A673 (cell line): Measurements from ENCODE around the gene FZD10.

ENCODE experiments used
- CTCF ChIP-seq: fragments of 300-800, 200-600 bp; sonication (generic); conservative IDR thresholded peaks from 2 replicates; pipeline ENCODE4 v1.5.1; 2017; ENCODE audit warnings: low read depth, mild to moderate bottlenecking, antibody characterized with exemption, low read length, moderate library complexity, mixed read lengths
- EZH2 ChIP-seq: fragments of 200-600 bp; sonication (generic); IDR thresholded peaks from 2 replicates; pipeline ENCODE4 v1.6.1; 2017; ENCODE audit warnings: borderline replicate concordance, low read depth, mild to moderate bottlenecking, mixed read lengths, antibody characterized with exemption, low read length; ENCODE audit not compliant: poor library complexity, severe bottlenecking

DNA sequence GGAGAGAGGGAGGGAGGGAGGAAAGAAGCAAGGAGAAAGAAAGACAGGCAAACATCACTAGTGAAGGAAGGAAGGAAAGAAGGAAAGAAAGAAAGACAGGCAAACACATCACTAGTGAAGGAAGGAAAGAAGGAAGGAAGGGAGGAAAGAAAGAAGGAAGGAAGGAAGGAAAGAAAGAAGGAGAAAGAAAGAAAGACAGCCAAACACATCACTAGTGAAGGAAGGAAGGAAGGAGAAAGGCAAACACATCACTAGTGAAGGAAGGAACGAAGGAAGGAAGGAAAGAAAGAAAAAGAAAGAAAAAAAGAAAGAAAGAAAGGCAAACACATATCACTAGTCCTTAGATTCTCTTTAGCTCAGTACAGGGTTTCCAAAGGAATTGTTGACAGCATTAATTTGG is 5.3 kb downstream of the FZD10 start:
- TF ChIP-seq CTCF (no peak), EZH2 (no peak)
